ENCODE results near the gene ABCG2. TPM values are rescaled to one million over a fixed set of nuclear protein-coding genes. Genes with fewer than 3 reads are reported as not detected.
"Not testable (repeated sequence)": the region's sequence is repeated elsewhere in the genome, so short reads cannot be mapped to it uniquely, and the experiment has no call there.

The ABCG2 gene
- total RNA-seq, 1 experiment from 2014 or later = 0.12 TPM

DNA sequence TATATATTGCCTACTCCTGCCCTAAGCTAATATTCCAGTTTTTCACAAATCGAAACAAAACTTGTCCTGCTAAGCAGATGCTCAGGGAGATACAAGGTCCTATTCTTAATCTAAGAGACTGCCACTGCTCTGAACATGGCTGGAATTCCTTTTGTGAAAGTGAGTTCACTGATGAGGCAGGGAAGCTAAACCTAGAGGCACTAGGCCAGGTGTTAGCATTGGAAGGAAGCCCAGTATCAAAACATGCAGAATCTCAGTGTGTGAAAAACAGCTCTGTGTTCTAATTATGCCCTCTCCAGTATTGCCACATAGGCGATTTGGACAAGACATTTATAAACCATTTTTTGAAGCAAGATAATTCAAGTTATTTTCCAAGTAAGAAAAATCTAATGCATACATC is 47.6 kb downstream of the ABCG2 start:
- intact Hi-C loops (cut with micrococcal nuclease) = no loop called here
- no peaks in the 10 kb centered on the region for H3K9me3 Mint-ChIP-seq (ENCODE audit: unreplicated experiment)
- H3K27me3 Mint-ChIP-seq (ENCODE audit: insufficient read depth, unreplicated experiment) = no peaks in the 10 kb centered on the region
- peaks cover 5% of the 10 kb centered on the region for H3K4me1 Mint-ChIP-seq (ENCODE audit: insufficient read depth, unreplicated experiment)
- H3K27ac Mint-ChIP-seq (ENCODE audit: low read depth, unreplicated experiment) = no peak overlapping the region
- ChIA-PET CTCF (interaction anchor here (0.6 to 1.4 kb wide), 4 partner anchors 78 to 140 kb away, joined by 3 to 6 read pairs (median 4); no protein-coding TSS in a partner anchor), POLR2A (interaction anchor here (0.6 to 1.2 kb wide), 3 partner anchors 13 to 354 kb away, joined by 3 to 5 read pairs (median 4); no protein-coding TSS in a partner anchor)
- no peak overlapping the region for H3K4me3 Mint-ChIP-seq (ENCODE audit: unreplicated experiment)
- no TSS peak for BruUV-seq (replicated peaks)
- H3K36me3 Mint-ChIP-seq (ENCODE audit: insufficient read depth, unreplicated experiment) = no peaks in the 10 kb centered on the region
- peak; percentile 42 for DNase-seq (ENCODE audit: unreplicated experiment)
- TF ChIP-seq, protein P1, sequence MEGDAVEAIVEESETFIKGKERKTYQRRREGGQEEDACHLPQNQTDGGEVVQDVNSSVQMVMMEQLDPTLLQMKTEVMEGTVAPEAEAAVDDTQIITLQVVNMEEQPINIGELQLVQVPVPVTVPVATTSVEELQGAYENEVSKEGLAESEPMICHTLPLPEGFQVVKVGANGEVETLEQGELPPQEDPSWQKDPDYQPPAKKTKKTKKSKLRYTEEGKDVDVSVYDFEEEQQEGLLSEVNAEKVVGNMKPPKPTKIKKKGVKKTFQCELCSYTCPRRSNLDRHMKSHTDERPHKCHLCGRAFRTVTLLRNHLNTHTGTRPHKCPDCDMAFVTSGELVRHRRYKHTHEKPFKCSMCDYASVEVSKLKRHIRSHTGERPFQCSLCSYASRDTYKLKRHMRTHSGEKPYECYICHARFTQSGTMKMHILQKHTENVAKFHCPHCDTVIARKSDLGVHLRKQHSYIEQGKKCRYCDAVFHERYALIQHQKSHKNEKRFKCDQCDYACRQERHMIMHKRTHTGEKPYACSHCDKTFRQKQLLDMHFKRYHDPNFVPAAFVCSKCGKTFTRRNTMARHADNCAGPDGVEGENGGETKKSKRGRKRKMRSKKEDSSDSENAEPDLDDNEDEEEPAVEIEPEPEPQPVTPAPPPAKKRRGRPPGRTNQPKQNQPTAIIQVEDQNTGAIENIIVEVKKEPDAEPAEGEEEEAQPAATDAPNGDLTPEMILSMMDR (IDR thresholded peaks at IDR 0.05; ENCODE audit: unreplicated experiment) = no peak

DNA sequence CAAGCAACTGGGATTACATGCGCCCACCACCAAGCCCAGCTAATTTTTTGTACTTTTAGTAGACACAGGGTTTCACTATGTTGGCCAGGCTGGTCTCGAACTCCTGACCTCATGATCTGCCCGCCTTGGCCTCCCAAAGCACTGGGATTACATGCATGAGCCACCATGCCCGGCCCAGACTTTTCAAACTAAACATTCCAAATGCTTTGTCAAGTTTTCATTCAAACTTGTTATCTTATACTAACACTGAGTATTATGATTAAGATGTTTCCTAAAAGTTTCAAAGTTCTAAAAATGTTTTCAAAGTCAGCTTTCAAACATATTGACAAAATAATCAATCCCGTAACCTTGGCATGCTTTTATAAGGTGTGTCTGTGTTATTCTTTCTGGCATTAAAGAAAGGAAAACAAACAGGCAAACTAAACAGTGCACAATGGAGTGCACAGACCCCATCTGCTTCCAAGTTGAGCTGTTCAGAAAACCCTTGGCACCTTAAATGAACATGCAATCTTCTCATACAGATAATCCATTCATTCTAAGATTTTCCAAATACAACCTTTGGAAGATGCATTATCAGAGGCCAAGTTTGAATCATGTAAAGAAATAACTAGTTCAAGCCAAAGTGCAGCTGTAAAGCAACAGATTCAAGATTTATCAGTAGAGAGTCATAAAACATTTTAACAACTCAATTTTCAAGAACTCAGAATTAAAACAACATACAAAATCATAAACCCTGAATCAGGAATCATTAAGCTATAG is 49.1 kb downstream of the ABCG2 start:
- Mint-ChIP-seq H3K4me3 (ENCODE audit: unreplicated experiment) (no peak overlapping the region), H3K27me3 (ENCODE audit: insufficient read depth, unreplicated experiment) (no peaks in the 10 kb centered on the region), H3K9me3 (ENCODE audit: unreplicated experiment) (no peaks in the 10 kb centered on the region), H3K36me3 (ENCODE audit: insufficient read depth, unreplicated experiment) (no peaks in the 10 kb centered on the region), H3K4me1 (ENCODE audit: insufficient read depth, unreplicated experiment) (peaks cover 11% of the 10 kb centered on the region), H3K27ac (ENCODE audit: low read depth, unreplicated experiment) (no peak overlapping the region)
- CTCF ChIA-PET = interaction anchor here (1.2 to 1.4 kb wide), 3 partner anchors 76 to 107 kb away, joined by 3 to 6 read pairs (median 4); no protein-coding TSS in a partner anchor
- no TSS peak for BruUV-seq (replicated peaks)
- DNase-seq (ENCODE audit: unreplicated experiment) = no peak
- TF ChIP-seq, protein P1 (IDR thresholded peaks at IDR 0.05; ENCODE audit: unreplicated experiment) = no peak
- POLR2A ChIA-PET = interaction anchor here (0.7 to 1.0 kb wide), 2 partner anchors 10 to 1166 kb away, joined by 3 read pairs; no protein-coding TSS in a partner anchor
- intact Hi-C loops (cut with micrococcal nuclease) = no loop called here

DNA sequence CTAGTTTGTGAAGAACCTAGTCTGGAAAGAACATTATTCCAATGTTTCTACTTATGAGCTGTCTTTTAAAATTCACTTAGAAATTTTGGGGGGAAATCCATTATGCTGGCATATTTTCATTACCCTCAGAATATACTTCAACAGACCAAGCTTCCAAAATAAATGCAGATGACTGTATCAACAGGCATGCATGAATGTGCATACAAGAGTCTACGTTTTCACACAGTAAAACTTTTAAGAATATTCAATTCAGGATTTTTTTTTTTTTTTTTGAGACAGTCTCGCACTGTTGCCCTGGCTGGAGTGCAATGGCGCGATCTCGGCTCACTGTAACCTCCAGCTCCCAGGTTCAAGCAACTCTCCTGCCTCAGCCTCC is 49.7 kb downstream of the ABCG2 start:
- Mint-ChIP-seq H3K9me3 (ENCODE audit: unreplicated experiment) (no peaks in the 10 kb centered on the region), H3K27ac (ENCODE audit: low read depth, unreplicated experiment) (no peak overlapping the region), H3K4me3 (ENCODE audit: unreplicated experiment) (no peak overlapping the region), H3K27me3 (ENCODE audit: insufficient read depth, unreplicated experiment) (no peaks in the 10 kb centered on the region), H3K36me3 (ENCODE audit: insufficient read depth, unreplicated experiment) (no peaks in the 10 kb centered on the region), H3K4me1 (ENCODE audit: insufficient read depth, unreplicated experiment) (peaks cover 11% of the 10 kb centered on the region)
- ChIA-PET CTCF (interaction anchor here (0.6 to 1.2 kb wide), 2 partner anchors 108 to 411 kb away, joined by 3 to 5 read pairs; no protein-coding TSS in a partner anchor), POLR2A (no interaction called here)
- DNase-seq (ENCODE audit: unreplicated experiment) = no peak
- intact Hi-C loops (cut with micrococcal nuclease) = no loop called here
- BruUV-seq (replicated peaks) = no TSS peak
- TF ChIP-seq, protein P1 (IDR thresholded peaks at IDR 0.05; ENCODE audit: unreplicated experiment) = no peak

DNA sequence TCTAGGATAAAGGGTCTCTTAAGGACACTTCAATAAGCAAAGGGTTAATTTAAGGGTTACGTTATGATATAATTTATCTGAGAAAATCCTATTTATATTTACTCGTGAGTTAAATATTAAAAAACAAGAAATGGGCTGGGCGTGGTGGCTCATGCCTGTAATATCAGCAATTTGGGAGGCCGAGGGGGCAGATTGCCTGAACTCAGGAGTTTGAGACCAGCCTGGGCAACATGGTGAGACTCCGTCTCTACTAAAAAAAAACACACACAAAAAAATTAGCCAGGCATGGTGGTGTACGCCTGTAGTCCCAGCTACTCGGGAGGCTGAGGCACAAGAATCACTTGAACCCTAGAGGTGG is 50.4 kb downstream of the ABCG2 start:
- H3K36me3 Mint-ChIP-seq (ENCODE audit: insufficient read depth, unreplicated experiment) = not testable (repeated sequence)

More for the DNA sequence above, 50.4 kb downstream of the ABCG2 start:
- intact Hi-C loops (cut with micrococcal nuclease); H3K27ac Mint-ChIP-seq (ENCODE audit: low read depth, unreplicated experiment); DNase-seq (ENCODE audit: unreplicated experiment); H3K4me3 Mint-ChIP-seq (ENCODE audit: unreplicated experiment); POLR2A ChIA-PET; H3K27me3 Mint-ChIP-seq (ENCODE audit: insufficient read depth, unreplicated experiment); H3K9me3 Mint-ChIP-seq (ENCODE audit: unreplicated experiment); BruUV-seq (replicated peaks): not testable (repeated sequence)
- CTCF ChIA-PET = interaction anchor here (0.6 kb wide), 1 partner anchor 412 kb away, joined by 5 read pairs; no protein-coding TSS in a partner anchor
- peaks cover 11% of the 10 kb centered on the region for H3K4me1 Mint-ChIP-seq (ENCODE audit: insufficient read depth, unreplicated experiment)
